Cardiac muscle cell (in vitro differentiated cells and primary cell): ENCODE data around the gene PACSIN3. TPM values are rescaled to one million over a fixed set of nuclear protein-coding genes. Genes with fewer than 3 reads are reported as not detected.

ENCODE experiments used
- DNase-seq, 2 donors: peaks; one replicate each; pipeline versions ENCODE4 v3.0.0 to v3.0.0-alpha.2; 2010 to 2017; ENCODE audit warnings: low read depth in 1 of 2, low spot score in 1 of 2
- H3K27ac ChIP-seq: fragments of 200-600 bp; sonication (generic); 2 replicates; pipeline ENCODE4 v1.5.1; 2016
- H3K27me3 ChIP-seq: fragments of 200-600 bp; sonication (generic); 2 replicates; pipeline ENCODE4 v1.6.0; 2016; ENCODE audit warnings: control low read depth
- H3K36me3 ChIP-seq: fragments of 200-600 bp; sonication (generic); 2 replicates; pipeline ENCODE4 v1.5.1; 2016; ENCODE audit warnings: control low read depth
- H3K4me1 ChIP-seq: fragments of 200-600 bp; sonication (generic); 2 replicates; pipeline ENCODE4 v1.8.1; 2017; ENCODE audit warnings: low read depth, mild to moderate bottlenecking, mixed run types
- H3K4me3 ChIP-seq: fragments of 200-600 bp; sonication (generic); 2 replicates; pipeline ENCODE4 v1.5.1; 2016; ENCODE audit warnings: mild to moderate bottlenecking
- H3K9me3 ChIP-seq: fragments of 200-600 bp; sonication (generic); 2 replicates; pipeline ENCODE4 v1.5.1; 2017; ENCODE audit warnings: low read depth, mild to moderate bottlenecking, control low read depth
- CTCF ChIP-seq: IDR thresholded peaks from 2 replicates; pipeline ENCODE4 v1.5.1; 2012; ENCODE audit warnings: low read depth, mild to moderate bottlenecking, low read length
- polyA plus RNA-seq: library from polyadenylated mRNA; unstranded; fragments of >200 nt; fragmentation: Nextera tagmentation; extraction: Ambion mirVana; gene quantifications from 2 replicates; pipeline ENCODE4 v1.2.1, GENCODE V29; 2016
- total RNA-seq: library from RNA; depleted of rRNA; stranded (reverse); fragments of >200 nt; gene quantifications from 2 replicates; pipeline ENCODE4 v1.2.3, GENCODE V29; 2016

Gene PACSIN3
- total and polyA plus RNA-seq, 2 experiments from 2014 or later, result 79.8 to 113 TPM

- Histone ChIP-seq H3K4me3 (no peak overlapping the region), H3K27me3 (no peaks in the 10 kb centered on the region), H3K4me1 (peaks cover 30% of the 10 kb centered on the region), H3K36me3 (no peaks in the 10 kb centered on the region), H3K27ac (peak overlapping the region; percentile 91), H3K9me3 (no peaks in the 10 kb centered on the region)
- no peak for DNase-seq
- TF ChIP-seq CTCF, result no peak
These were observed 2.0 kb upstream of the PACSIN3 start for GRCh38 chr11:47188259-47188658.

- H3K36me3 ChIP-seq, result no peaks in the 10 kb centered on the region
- no peaks in the 10 kb centered on the region for H3K27me3 ChIP-seq
These were observed 1.5 kb upstream of the PACSIN3 start for GRCh38 chr11:47187723-47188122.

GRCh38 chr11:47186700-47187695 lies 764 bp upstream of the PACSIN3 start:
- Histone ChIP-seq H3K36me3 (no peaks in the 10 kb centered on the region), H3K4me3 (peak overlapping the region; percentile 80), H3K4me1 (peaks cover 30% of the 10 kb centered on the region), H3K27me3 (no peaks in the 10 kb centered on the region), H3K9me3 (no peaks in the 10 kb centered on the region), H3K27ac (peak overlapping the region; percentile 91)
- peak; percentile 43 to 86 for DNase-seq
- TF ChIP-seq CTCF, result peak; percentile 6

More at GRCh38 chr11:47187723-47188122, 1.5 kb upstream of the PACSIN3 start:
- H3K4me3 ChIP-seq, result peak overlapping the region; percentile 80
- TF ChIP-seq CTCF, result no peak
- peak overlapping the region; percentile 91 for H3K27ac ChIP-seq
- H3K4me1 ChIP-seq, result peaks cover 30% of the 10 kb centered on the region
- DNase-seq, result peak in 1 of 2 donors; percentile 48
- no peaks in the 10 kb centered on the region for H3K9me3 ChIP-seq

- Histone ChIP-seq H3K27me3 (no peaks in the 10 kb centered on the region), H3K4me3 (peak overlapping the region; percentile 80), H3K4me1 (peaks cover 30% of the 10 kb centered on the region), H3K36me3 (no peaks in the 10 kb centered on the region), H3K27ac (peak overlapping the region; percentile 91), H3K9me3 (no peaks in the 10 kb centered on the region)
- DNase-seq, result peak; percentile 43 to 85
- TF ChIP-seq CTCF, result no peak
These were observed 744 bp downstream of the PACSIN3 start for GRCh38 chr11:47185305-47186075.

- H3K36me3 ChIP-seq, result no peaks in the 10 kb centered on the region
- H3K27ac ChIP-seq, result peak overlapping the region; percentile 91
- H3K9me3 ChIP-seq, result no peaks in the 10 kb centered on the region
- DNase-seq, result peak in 1 of 2 donors; percentile 19
- peak overlapping the region; percentile 80 for H3K4me3 ChIP-seq
- H3K4me1 ChIP-seq, result peaks cover 30% of the 10 kb centered on the region
- TF ChIP-seq CTCF, result no peak
- H3K27me3 ChIP-seq, result no peaks in the 10 kb centered on the region
These were observed 1.4 kb downstream of the PACSIN3 start for GRCh38 chr11:47184711-47185304.
